HG02870 (cell line): ENCODE data around the gene PRIM2.
A peak's percentile ranks its signal among the peaks of the same experiment; 100 is the strongest.
"Not testable (repeated sequence)": the region's sequence is repeated elsewhere in the genome, so short reads cannot be mapped to it uniquely, and the experiment has no call there.

Source experiments
- ATAC-seq: cut with Tn5 transposase; IDR thresholded peaks from one replicate; pipeline ENCODE4 v1.9.1; 2021; ENCODE audit warnings: mild to moderate bottlenecking, moderate library complexity; ENCODE audit not compliant: unreplicated experiment

The PRIM2 gene

DNA sequence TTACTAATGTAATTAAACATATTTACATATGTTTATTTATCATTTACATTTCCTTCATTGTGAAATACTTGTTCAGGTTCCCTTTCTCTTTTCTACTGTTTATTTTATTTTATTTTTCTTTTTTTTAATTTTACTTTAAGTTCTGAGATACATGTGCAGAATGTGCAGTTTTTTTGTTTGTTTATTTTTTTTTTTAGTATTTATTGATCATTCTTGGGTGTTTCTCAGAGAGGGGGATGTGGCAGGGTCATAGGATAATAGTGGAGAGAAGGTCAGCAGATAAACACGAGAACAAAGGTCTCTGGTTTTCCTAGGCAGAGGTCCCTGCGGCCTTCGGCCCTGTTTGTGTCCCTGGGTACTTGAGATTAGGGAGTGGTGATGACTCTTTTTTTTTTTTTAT lies 8.7 kb upstream of the PRIM2 start:
- not testable (repeated sequence) for ATAC-seq

DNA sequence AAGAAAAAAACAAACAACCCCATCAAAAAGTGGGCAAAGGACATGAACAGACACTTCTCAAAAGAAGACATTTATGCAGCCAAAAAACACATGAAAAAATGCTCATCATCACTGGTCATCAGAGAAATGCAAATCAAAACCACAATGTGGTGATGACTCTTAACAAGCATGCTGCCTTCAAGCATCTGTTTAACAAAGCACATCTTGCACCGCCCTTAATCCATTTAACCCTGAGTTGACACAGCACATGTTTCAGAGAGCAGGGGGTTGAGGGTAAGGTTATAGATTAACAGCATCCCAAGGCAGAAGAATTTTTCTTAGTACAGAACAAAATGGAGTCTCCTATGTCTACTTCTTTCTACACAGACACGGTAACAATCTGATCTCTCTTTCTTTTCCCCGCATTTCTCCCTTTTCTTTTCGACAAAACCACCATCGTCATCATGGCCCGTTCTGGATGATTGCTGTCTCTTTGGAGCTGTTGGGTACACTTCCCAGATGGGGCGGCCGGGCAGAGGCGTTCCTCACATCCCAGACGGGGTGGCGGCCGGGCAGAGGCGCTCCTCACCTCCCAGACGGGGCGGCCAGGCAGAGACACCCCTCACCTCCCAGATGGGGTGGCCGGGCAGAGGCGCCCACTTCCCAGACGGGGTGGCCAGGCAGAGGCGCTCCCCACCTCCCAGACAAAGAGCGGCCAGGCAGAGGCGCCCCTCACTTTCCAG lies 7.2 kb upstream of the PRIM2 start:
- ATAC-seq: not testable (repeated sequence)

DNA sequence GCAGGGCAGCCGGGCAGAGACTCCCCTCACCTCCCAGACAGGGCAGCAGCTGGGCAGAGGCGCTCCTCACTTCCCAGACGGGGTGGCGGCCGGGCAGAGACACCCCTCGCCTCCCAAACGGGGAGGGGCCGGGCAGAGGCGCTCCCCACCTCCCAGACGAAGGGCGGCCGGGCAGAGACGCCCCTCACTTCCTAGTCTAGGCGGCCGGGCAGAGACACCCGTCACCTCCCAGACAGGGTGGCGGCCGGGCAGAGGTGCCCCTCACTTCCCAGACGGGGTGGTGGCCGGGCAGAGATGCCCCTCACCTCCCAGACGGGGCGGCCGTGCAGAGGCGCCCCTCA lies 6.6 kb upstream of the PRIM2 start:
- ATAC-seq: no peak

DNA sequence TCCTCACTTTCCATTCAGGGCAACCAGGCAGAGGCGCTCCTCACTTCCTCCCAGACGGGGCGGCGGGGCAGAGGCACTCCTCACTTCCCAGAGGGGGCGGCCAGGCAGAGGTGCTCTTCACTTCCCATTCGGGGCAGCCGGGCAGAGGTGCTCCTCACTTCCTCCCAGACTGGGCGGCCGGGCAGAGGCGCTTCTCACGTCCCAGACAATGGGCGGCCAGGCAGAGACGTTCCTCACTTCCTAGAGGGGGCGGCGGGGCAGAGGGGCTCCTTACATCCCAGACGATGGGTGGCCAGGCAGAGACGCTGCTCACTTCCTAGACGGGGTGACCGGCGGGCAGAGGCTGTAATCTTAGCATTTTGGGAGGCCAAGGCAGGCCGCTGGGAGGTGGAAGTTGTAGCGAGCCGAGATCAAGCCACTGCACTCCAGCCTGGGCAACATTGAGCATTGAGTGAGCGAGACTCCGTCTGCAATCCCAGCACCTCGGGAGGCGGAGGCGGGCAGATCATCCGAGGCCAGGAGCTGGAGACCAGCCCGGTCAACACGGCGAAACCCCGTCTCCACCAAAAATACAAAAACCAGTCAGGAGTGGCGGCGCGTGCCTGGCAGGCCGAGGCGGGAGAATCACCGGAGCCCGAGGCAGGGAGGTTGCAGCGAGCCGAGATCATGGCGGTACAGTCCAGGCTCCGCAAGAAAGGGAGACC lies 6.0 kb upstream of the PRIM2 start:
- ATAC-seq: not testable (repeated sequence)

DNA sequence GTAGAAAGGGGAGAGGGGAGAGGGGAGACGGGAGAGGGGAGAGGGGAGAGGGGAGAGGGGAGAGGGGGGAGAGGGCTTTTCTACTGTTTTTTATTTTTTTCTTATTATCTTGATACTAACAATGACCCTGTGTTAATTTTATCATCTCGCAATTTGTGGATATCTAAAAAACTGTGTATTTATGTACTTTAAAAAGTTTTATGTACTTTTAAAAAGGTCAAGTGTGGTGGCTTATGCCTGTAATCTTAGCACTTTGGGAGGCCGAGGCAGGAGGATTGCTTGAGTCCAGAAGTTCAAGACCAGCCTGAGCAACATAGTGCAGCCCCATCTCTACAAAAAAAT lies 5.5 kb upstream of the PRIM2 start:
- ATAC-seq: no peak

DNA sequence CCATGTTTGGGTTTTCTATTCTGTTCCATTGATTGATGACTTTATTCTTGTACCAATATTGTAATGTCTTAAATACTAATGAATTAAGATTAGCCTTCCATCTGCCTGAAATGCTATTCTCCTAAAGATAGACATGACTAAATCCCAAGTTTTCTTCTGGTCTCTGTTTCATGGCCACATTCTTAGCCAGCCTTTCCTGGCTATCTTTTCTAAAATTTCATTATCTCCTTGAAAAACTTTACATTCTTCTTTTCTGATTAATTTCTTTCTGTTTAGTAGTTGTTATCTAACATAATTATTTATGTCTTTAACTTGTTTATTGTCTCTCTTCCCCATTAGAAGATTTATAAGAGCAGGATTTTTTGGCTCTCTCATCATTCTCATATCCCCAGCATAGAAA lies 4.4 kb upstream of the PRIM2 start:
- ATAC-seq: no peak

DNA sequence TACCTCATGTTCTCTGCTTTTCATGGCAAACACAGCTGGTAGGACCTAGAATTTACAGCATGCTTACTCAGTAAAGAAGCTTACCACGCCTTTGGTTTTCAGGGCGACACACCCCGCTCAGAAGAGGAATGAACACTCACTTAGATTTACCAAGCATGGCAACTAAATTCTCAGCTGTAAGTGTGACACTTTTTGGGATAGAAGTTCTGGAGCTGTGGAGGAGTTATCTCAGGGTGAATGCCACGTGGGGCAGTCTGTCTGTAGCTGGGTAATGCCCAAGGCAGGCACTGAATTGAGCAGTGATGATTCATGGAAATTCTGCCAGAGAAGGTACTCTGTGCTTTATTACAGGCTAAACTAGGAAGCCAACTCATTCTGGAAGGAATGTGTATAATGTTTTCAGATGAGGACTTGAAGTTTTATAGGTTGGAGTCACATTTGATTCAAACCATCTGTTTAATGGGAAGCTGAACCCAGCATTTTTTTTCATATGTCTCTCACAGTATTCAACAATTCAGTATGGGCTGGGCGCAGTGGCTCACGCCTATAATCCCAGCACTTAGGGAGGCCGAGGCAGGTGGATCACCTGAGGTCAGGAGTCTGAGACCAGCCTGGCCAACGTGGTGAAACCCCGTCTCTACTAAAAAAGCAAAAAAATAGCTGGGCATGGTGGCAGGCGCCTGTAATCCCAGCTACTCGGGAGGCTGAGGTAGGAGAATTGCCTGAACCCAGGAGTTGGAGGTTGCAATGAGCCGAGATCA lies 3.5 kb upstream of the PRIM2 start:
- ATAC-seq: no peak

DNA sequence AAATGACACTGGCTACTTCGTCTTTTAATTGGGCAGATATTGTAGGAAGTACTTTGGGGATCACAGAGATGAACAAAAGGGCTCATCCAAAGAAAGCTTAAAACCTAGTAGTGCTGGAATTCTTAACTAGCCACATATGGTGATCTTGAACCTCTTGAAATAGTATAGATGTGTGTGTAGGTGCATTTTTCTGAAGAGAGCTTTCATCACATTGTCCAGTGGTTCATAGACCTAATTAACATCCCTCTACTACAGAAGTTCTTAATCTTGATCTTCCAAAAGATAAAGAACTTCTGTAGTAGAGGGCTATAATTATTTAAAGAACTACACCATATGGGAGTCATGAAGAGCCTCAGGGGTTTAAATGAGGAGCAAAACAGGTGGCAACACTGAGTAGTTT lies 2.3 kb upstream of the PRIM2 start:
- ATAC-seq: no peak

DNA sequence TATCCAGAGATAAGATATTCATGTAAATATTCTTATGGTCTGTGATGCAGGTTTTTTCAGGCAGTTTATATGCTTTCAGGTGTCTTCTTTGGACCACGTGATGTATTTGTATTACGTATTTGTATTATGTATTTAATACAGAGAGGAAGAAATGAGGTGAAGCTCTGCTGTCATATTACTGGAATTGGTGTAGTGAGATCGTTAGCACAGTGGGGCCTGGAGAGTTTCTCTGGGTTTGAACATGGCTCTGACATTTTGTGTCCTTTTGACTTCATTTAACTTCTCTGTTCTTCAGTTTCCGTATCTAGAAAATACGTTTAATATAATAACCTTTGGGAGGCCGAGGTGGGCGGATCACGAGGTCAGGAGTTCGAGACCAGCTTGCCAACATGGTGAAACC lies 1.6 kb upstream of the PRIM2 start:
- ATAC-seq: no peak

DNA sequence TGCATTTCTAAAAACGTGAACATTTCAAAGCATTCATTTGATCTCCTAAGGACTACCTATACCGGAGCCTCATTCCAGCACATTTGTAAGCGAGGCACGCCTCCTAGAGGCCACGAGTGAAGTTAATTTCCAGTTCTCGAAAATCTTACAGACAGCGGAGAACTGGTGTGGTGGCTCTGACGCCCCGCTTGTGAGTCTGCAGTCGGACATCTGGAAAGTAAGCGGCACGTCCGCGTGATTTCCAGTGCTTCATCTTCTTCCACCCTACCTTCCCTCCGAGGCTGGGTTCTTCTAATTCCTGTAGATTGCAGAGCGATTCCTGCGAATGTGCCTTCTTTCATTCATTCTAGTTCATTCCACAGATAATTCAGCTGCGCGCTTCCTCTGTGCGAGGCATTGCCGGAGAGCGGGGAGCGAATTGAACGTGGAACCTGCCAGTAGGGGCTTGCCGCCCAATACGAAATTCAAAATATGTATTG lies 810 bp upstream of the PRIM2 start:
- ATAC-seq: peak; percentile 90

DNA sequence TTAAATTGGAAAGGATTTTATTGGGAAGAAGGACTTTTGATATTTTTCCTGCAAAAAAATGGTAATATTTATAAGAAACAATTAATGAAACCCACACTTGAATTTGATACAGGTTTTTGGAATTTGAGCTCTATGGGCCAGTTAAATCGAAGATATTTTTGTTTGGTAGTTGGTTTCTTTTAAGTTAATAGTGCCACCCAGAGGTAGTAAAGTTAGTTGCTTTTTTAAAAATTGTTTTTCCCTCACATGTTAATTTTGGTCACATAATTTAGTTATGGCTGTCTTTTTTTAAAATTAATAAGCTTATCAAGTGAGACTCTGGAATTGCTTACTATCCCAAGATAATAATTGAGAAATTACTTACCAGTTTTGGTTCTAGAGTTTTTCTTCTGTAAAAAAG lies 7.1 kb downstream of the PRIM2 start:
- no peak for ATAC-seq

DNA sequence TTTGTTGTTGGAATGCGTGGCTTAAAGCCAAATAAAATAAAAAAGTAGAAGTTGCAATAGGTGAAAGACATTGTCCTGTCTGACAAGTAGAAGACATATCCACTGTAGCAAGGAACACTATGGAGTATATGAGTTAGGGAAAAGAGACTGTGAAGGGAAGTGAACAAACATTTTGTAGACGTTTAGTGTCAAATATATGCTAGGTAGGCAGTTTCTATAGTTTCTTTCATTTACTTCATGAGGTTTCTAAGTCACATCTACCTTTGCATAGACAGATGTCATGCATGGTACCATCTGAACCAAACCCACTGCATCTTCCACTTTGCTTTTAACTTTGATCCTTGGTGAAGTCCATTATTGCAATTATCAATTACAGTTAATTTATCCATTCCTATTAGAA lies 9.9 kb downstream of the PRIM2 start:
- no peak for ATAC-seq

DNA sequence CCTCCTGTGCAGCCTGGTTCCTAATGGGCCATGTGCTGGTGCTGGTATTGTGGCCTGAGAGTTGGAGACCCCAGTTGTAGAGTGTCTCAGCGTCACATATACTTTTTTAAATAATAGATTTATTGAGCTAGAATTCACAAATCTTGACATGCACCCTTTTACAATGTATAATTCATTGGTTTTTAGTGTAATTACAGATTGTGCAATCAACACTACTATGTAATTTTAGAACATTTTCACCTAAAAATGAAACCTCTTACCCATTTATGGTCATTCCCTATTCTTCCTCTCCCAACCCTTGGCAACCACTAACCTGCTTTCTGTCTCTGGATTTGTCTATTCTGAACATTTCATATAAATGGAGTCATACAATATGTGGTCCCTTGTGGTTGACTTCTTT lies 10.6 kb downstream of the PRIM2 start:
- no peak for ATAC-seq

DNA sequence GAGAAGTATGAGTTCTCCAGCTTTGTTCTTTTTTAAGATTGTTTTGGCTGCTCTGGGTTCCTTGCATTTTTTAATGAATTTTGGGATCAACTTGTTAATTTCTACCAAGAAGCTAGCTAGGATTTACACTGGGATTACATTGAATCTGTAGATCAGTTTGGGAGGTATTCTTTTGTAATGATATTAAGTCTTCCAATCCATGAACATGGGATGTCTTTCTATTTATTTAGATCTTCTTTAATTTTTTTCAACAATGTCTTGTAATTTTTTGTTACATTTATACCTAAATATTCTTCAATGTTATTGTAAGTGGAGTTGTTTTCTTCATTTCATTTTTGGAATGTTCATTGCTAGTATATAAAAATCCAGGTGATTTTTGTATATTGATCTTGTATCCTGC lies 12.5 kb downstream of the PRIM2 start:
- ATAC-seq: no peak

DNA sequence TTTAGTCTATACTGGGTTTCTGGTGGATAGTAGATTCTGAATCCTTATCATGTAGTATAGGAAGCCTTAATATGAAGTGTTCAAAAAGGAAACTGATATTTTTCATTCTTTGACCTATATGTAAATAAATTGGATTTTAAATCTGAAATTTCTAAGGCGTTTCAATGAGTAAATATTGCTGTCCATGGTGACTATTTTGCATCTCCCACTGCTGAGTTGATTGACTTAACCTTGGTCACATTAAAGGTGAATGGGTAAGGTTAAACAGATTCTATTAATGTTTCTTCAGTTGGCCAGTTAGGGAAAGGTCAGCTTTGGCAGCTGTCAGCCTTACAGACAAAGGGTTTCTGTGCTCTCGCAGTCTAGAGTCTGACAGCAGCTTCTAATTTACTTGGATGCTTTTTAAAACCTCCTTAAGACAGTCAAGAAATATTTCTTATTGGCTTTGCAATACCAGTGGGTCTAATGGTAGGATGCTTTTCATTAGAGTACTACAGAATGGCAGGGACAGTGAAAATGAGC lies 24.8 kb downstream of the PRIM2 start:
- no peak for ATAC-seq

DNA sequence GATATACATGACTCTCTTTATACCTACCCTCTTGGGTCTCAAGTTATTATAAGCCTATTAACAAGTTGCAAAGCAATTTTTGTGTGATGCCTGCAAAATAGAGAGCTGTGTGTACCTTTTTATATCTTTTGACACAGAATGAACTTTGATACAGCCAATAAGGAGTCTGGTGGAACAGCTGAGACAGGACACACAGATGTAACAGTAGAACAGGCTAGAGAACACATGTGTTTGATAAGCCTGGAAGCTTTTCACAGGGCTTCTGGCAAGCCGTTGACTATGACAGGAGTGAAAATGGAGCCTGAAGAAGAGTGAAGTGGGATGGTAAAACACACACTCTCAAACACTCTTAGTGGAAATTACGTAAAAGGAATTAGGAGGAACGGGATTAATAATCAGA lies 25.9 kb downstream of the PRIM2 start:
- not testable (repeated sequence) for ATAC-seq

DNA sequence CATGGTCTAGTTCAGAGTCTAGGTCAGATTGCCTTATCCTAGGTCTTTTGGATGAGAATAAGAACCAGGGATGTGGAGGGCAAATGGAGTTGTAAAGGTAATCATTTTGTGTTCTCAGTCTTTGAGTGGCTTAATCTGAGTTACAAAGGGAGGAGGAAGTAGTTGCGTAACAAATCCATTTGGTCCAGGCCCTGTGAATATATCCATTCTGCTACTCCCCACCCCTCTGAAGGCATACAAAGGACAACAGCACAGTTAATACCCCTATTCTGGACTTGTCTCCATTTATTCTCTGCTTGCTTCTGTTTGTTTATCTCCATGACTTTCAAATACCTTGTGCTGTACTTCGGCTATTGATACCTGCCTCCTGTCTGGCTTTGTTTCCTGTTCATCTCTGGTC lies 29.3 kb downstream of the PRIM2 start:
- not testable (repeated sequence) for ATAC-seq

DNA sequence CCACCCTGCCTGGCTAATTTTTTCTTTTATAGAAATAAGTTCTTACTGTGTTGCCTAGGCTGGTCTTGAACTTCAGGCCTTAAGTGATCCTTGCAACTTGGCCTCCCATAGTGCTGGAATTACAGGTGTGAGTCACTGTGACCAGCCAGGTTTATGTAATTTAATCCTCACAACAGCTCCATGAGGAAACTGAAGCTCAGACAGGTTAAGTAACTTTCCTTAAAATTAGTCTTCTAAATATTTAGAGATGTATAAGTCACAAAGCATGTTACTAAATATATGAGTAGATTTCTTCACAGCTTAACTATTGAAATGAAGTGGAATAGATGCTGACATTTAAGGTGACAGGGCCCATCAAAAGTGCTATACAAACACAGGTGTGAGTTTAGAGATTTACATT lies 30.2 kb downstream of the PRIM2 start:
- not testable (repeated sequence) for ATAC-seq

DNA sequence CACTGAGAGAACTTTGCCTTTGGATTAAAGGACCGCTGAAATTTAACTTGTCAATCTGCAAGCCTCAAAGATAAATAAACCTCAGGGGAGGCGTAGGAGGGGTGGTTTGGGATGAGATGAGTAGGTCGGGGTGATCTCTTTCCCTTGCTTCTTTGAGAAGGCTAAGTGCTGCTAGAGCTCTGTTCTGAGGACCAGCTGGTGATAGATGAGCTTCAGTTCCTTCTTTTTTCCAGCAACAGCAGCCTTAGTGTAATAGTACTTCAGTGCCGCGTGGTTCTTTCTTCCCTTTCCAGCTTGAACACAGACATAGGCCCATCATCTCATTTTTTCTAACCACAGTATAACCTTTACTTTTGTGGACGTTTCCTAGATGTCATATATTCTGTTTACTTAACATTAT lies 33.0 kb downstream of the PRIM2 start:
- not testable (repeated sequence) for ATAC-seq

DNA sequence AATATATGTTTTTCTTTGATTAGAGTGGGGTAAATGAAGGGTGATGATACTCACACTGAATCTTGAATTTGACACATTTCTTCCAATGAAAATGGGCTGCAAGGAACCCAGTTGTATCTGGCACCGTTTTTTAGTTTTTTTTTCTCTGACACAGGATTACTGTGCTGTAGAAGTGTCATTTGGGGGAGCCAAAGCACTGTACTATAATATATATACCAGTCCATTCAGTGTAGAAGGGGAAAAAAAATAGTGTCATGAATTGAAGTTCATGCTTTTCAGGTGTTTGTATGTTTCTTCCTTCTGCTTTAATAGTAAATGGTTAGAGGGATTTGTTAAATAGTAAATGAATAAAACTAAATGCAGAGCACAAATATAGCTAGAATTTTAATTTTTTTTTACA lies 35.2 kb downstream of the PRIM2 start:
- ATAC-seq: not testable (repeated sequence)

DNA sequence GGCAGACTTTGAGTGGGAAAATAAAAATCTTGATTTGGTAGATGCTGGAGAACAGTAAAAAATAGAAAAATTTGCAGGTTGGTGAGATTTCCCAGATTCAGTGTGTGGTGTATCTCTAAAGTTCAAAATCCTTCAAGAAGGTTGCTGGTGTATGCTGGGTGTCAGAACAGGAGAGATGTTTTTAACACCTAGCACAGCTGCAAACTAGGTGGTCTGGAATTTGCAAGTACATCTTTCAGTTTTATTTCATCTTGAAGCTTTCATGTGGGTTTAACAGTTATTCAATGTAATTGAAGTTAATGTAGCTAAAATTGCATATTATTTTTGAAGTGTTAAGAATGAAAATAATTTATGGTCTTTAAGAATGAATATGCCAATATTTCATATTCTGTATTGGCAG lies 40.9 kb downstream of the PRIM2 start:
- ATAC-seq: not testable (repeated sequence)

DNA sequence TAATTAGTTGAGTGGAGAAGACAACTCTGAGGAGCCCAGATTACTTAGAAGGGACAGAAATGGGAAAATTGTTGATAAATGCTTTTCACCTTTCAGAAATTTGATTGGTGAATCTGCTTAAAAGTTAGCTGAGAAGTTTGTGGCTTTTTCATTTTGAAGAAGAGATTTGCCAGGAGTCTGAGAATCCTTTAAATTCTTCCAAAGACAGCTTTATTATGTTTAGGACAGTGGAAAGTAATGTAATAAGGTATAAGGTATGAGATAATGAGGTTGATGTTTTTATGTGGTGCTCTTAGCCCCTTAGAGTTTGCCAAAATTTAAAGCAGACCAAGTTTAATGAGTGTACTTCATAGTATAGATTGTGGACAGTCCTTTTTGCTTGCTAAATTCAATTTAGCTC lies 42.3 kb downstream of the PRIM2 start:
- not testable (repeated sequence) for ATAC-seq
